Right lobe of liver (tissue), 4 donors: ENCODE results near the gene LYPD6B.

ENCODE experiments used
- POLR2A ChIP-seq: fragments of 450-650 bp; IDR thresholded peaks from one replicate; pipeline ENCODE4 v1.6.1; 2017; ENCODE audit warnings: antibody characterized with exemption, mild to moderate bottlenecking
- TF ChIP-seq, protein P1 (sequence below), 4 donors: fragments of 200-600 bp in 3 of 4; fragments of 450-650 bp in 1 of 4; IDR thresholded peaks; one replicate each; pipeline versions ENCODE4 v1.5.1 to v1.8.0; 2016 to 2022; ENCODE audit warnings: antibody characterized with exemption in 4 of 4, mild to moderate bottlenecking in 2 of 4
- donor health status: DM: no; HTN: no; CAD: no.
- donor health status: DM: no; HTN: no; CAD: no.
- donor health status: DM: no; HTN: yes; CAD: no.

- no peak for TF ChIP-seq POLR2A
- TF ChIP-seq, protein P1, sequence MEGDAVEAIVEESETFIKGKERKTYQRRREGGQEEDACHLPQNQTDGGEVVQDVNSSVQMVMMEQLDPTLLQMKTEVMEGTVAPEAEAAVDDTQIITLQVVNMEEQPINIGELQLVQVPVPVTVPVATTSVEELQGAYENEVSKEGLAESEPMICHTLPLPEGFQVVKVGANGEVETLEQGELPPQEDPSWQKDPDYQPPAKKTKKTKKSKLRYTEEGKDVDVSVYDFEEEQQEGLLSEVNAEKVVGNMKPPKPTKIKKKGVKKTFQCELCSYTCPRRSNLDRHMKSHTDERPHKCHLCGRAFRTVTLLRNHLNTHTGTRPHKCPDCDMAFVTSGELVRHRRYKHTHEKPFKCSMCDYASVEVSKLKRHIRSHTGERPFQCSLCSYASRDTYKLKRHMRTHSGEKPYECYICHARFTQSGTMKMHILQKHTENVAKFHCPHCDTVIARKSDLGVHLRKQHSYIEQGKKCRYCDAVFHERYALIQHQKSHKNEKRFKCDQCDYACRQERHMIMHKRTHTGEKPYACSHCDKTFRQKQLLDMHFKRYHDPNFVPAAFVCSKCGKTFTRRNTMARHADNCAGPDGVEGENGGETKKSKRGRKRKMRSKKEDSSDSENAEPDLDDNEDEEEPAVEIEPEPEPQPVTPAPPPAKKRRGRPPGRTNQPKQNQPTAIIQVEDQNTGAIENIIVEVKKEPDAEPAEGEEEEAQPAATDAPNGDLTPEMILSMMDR (IDR thresholded peaks at IDR 0.05), result no peak
Observed at GRCh38 chr2:149261692-149262091, 223.2 kb downstream of the LYPD6B start.
